MM.1S (cell line): ENCODE data around the gene KCTD17.

Source experiments
- DNase-seq: peaks from one replicate; pipeline ENCODE4 v3.0.0-alpha.2; 2015
- H2AFZ ChIP-seq: fragments of 300-600 bp; sonication (generic); 2 replicates; pipeline ENCODE4 v1.6.0; 2016; ENCODE audit warnings: antibody characterized with exemption, low read length
- H3F3A ChIP-seq: fragments of 300-600 bp; sonication (generic); 2 replicates; pipeline ENCODE4 v1.6.1; 2016; ENCODE audit warnings: mild to moderate bottlenecking, antibody characterized with exemption, low read length, moderate library complexity, mixed read lengths; ENCODE audit not compliant: insufficient read depth
- H3K27ac ChIP-seq: fragments of 300-600 bp; sonication (generic); 2 replicates; pipeline ENCODE4 v1.5.1; 2016; ENCODE audit warnings: mild to moderate bottlenecking, low read length
- H3K27me3 ChIP-seq: fragments of 300-600 bp; sonication (generic); replicated peaks from 2 replicates; pipeline ENCODE4 v1.6.0; 2016; ENCODE audit warnings: low read length; ENCODE audit not compliant: insufficient read depth
- H3K36me3 ChIP-seq: fragments of 300-600 bp; sonication (generic); replicated peaks from 2 replicates; pipeline ENCODE4 v1.6.1; 2016; ENCODE audit warnings: mild to moderate bottlenecking, low read length, mixed read lengths; ENCODE audit not compliant: insufficient read depth
- H3K4me1 ChIP-seq: fragments of 300-600 bp; sonication (generic); 2 replicates; pipeline ENCODE4 v1.6.1; 2016; ENCODE audit warnings: low read length, mixed read lengths
- H3K4me2 ChIP-seq: fragments of 300-600 bp; sonication (generic); 2 replicates; pipeline ENCODE4 v1.6.0; 2016; ENCODE audit warnings: low read depth, low read length
- H3K4me3 ChIP-seq: fragments of 300-600 bp; sonication (generic); 2 replicates; pipeline ENCODE4 v1.5.1; 2016; ENCODE audit warnings: low read length, mixed read lengths
- H3K79me2 ChIP-seq: fragments of 300-600 bp; sonication (generic); 2 replicates; pipeline ENCODE4 v1.6.1; 2016; ENCODE audit warnings: mixed run types, low read length, mixed read lengths
- H3K9ac ChIP-seq: fragments of 300-600 bp; sonication (generic); 2 replicates; pipeline ENCODE4 v1.6.1; 2016; ENCODE audit warnings: low read length, mixed read lengths
- H3K9me2 ChIP-seq: fragments of 300-600 bp; sonication (generic); replicated peaks from 2 replicates; pipeline ENCODE4 v1.6.1; 2016; ENCODE audit warnings: mild to moderate bottlenecking, low read length, mixed read lengths; ENCODE audit not compliant: insufficient read depth
- H3K9me3 ChIP-seq: fragments of 300-600 bp; sonication (generic); replicated peaks from 2 replicates; pipeline ENCODE4 v1.6.1; 2016; ENCODE audit warnings: mild to moderate bottlenecking, low read length, mixed read lengths; ENCODE audit not compliant: insufficient read depth
- H4K20me1 ChIP-seq: fragments of 300-600 bp; sonication (generic); 2 replicates; pipeline ENCODE4 v1.6.1; 2016; ENCODE audit warnings: mild to moderate bottlenecking, low read length, moderate library complexity, mixed read lengths; ENCODE audit not compliant: insufficient read depth
- EZH2 ChIP-seq: fragments of 300-600 bp; sonication (generic); optimal IDR thresholded peaks from 2 replicates; pipeline ENCODE3; 2017; ENCODE audit warnings: low read depth, mild to moderate bottlenecking, antibody characterized with exemption, low read length, mixed read lengths
- EZH2phosphoT487 ChIP-seq: fragments of 300-600 bp; sonication (generic); IDR thresholded peaks from 2 replicates; pipeline ENCODE4 v1.6.1; 2018; ENCODE audit warnings: antibody characterized with exemption, low read length
- TF ChIP-seq, protein P1 (sequence below): fragments of 300-600 bp; sonication (generic); IDR thresholded peaks from 2 replicates; pipeline ENCODE4 v1.5.1; 2016; ENCODE audit warnings: antibody characterized with exemption, low read length, mixed read lengths

Gene KCTD17

GRCh38 chr22:37024339-37025157, 27.0 kb upstream of the KCTD17 start:
- H3K4me2 ChIP-seq = no peak overlapping the region
- H3K27me3 ChIP-seq = no peaks in the 10 kb centered on the region
- peaks cover 15% of the 10 kb centered on the region for H3K4me1 ChIP-seq
- TF ChIP-seq, protein P1, sequence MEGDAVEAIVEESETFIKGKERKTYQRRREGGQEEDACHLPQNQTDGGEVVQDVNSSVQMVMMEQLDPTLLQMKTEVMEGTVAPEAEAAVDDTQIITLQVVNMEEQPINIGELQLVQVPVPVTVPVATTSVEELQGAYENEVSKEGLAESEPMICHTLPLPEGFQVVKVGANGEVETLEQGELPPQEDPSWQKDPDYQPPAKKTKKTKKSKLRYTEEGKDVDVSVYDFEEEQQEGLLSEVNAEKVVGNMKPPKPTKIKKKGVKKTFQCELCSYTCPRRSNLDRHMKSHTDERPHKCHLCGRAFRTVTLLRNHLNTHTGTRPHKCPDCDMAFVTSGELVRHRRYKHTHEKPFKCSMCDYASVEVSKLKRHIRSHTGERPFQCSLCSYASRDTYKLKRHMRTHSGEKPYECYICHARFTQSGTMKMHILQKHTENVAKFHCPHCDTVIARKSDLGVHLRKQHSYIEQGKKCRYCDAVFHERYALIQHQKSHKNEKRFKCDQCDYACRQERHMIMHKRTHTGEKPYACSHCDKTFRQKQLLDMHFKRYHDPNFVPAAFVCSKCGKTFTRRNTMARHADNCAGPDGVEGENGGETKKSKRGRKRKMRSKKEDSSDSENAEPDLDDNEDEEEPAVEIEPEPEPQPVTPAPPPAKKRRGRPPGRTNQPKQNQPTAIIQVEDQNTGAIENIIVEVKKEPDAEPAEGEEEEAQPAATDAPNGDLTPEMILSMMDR = no peak
- no peak for TF ChIP-seq EZH2
- DNase-seq = no peak
- H3K9ac ChIP-seq = no peak overlapping the region
- no peaks in the 10 kb centered on the region for H3F3A ChIP-seq
- H3K9me3 ChIP-seq = no peaks in the 10 kb centered on the region
- H3K36me3 ChIP-seq = no peaks in the 10 kb centered on the region
- no peaks in the 10 kb centered on the region for H4K20me1 ChIP-seq
- H3K9me2 ChIP-seq = no peaks in the 10 kb centered on the region
- H3K79me2 ChIP-seq = peaks cover 9% of the 10 kb centered on the region; the same call in 1 of the 2 replicates
- H3K27ac ChIP-seq = no peak overlapping the region
- H2AFZ ChIP-seq = no peak overlapping the region
- no peak overlapping the region for H3K4me3 ChIP-seq

DNA sequence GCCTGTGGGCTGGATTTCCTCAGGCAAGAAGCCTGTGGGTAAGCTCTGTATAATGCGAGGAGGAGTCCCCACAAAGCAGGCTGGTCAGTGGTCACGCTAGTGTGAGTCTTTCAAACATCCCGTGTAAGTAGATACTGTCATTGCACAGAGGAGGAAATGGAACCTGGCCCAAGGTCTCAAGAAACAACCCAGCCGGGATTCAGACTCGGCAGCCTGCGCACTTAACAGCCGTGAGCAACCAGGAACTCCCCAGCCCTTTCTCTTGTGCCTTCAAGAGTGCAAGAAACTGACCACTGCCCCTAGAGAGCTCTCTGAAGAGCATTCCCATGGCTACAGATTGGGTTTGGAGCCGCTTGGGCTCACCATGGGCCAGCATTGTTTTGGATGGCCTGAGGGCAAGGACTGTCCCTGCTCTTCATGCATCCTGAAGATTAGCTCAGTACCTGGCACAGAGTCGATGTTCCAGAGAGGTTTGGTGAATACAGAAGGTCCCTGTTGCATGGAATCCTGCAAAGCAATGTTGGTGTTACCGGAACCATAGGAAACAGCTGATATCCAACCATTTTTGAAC, 26.0 kb upstream of the KCTD17 start:
- H3K9ac ChIP-seq = no peak overlapping the region
- H3F3A ChIP-seq = no peaks in the 10 kb centered on the region
- no peak for TF ChIP-seq EZH2phosphoT487
- TF ChIP-seq EZH2 = no peak
- TF ChIP-seq, protein P1 = no peak
- peaks cover 15% of the 10 kb centered on the region for H3K4me1 ChIP-seq
- no peak overlapping the region for H3K4me2 ChIP-seq
- no peak for DNase-seq
- H3K36me3 ChIP-seq = no peaks in the 10 kb centered on the region
- no peaks in the 10 kb centered on the region for H3K27me3 ChIP-seq
- no peaks in the 10 kb centered on the region; the same call in 1 of the 2 replicates for H3K79me2 ChIP-seq
- H3K9me3 ChIP-seq = no peaks in the 10 kb centered on the region
- no peak overlapping the region for H2AFZ ChIP-seq
- no peaks in the 10 kb centered on the region for H3K9me2 ChIP-seq
- no peak overlapping the region for H3K4me3 ChIP-seq
- H3K27ac ChIP-seq = no peak overlapping the region
- H4K20me1 ChIP-seq = no peaks in the 10 kb centered on the region

DNA sequence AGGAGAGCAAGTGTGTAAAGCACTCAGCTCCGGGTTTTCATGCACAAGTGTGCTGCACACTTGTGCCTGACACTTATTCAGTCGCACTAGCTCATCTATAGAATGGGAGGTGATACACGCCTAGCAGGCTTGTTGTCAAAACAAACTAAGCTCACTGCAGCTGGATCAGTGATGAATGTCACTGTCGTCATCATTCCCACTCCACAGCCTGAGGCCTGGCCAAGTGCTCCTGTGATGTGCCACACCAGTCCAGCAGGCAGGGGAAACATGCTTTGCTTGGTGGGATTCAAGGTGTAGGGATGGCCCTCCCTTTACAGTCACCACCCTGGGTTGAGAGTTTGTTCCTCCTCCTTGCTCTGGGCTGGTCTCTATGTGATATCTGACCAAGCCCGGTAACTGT, 25.2 kb upstream of the KCTD17 start:
- no peaks in the 10 kb centered on the region for H3K79me2 ChIP-seq
- no peak overlapping the region for H3K4me3 ChIP-seq
- no peak overlapping the region for H3K4me2 ChIP-seq
- no peaks in the 10 kb centered on the region for H3K36me3 ChIP-seq
- H3K9me2 ChIP-seq = no peaks in the 10 kb centered on the region
- H3K27ac ChIP-seq = no peak overlapping the region
- H3K9me3 ChIP-seq = no peaks in the 10 kb centered on the region
- H3F3A ChIP-seq = no peaks in the 10 kb centered on the region
- H3K27me3 ChIP-seq = no peaks in the 10 kb centered on the region
- no peak for DNase-seq
- no peak for TF ChIP-seq EZH2phosphoT487
- TF ChIP-seq, protein P1 = no peak
- TF ChIP-seq EZH2 = no peak
- H3K4me1 ChIP-seq = peaks cover 15% of the 10 kb centered on the region
- no peak overlapping the region for H2AFZ ChIP-seq
- no peak overlapping the region for H3K9ac ChIP-seq
- no peaks in the 10 kb centered on the region for H4K20me1 ChIP-seq
